Right lobe of liver (tissue), 4 donors: ENCODE data around the gene PPCDC.

ENCODE experiments used
- POLR2A ChIP-seq: fragments of 450-650 bp; IDR thresholded peaks from one replicate; pipeline ENCODE4 v1.6.1; 2017; ENCODE audit warnings: antibody characterized with exemption, mild to moderate bottlenecking
- TF ChIP-seq, protein P1 (sequence below), 4 donors: fragments of 200-600 bp in 3 of 4; fragments of 450-650 bp in 1 of 4; IDR thresholded peaks; one replicate each; pipeline versions ENCODE4 v1.5.1 to v1.8.0; 2016 to 2022; ENCODE audit warnings: antibody characterized with exemption in 4 of 4, mild to moderate bottlenecking in 2 of 4
- donor health status: DM: no; HTN: no; CAD: no.
- donor health status: DM: no; HTN: no; CAD: no.
- donor health status: DM: no; HTN: yes; CAD: no.

DNA sequence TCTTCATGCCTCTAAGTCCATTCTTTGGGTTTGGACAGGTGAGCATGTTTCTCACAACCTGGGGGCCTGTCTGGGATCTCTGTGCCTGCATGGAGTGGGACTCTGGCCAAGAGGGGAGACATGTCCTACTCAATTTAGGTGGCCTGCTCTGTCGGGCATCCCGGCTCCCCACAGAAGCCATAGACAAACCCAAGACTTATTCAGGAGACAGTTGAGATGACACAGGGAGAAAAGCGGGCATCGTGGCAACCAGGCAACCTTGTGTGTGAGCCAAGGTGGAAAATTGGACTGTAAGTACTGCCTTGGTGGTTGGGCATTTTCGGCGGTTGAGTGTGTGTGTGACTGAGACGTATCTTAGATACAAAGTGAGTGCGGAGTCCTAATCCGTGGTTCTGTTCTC lies 40.5 kb downstream of the PPCDC start:
- TF ChIP-seq, protein P1, sequence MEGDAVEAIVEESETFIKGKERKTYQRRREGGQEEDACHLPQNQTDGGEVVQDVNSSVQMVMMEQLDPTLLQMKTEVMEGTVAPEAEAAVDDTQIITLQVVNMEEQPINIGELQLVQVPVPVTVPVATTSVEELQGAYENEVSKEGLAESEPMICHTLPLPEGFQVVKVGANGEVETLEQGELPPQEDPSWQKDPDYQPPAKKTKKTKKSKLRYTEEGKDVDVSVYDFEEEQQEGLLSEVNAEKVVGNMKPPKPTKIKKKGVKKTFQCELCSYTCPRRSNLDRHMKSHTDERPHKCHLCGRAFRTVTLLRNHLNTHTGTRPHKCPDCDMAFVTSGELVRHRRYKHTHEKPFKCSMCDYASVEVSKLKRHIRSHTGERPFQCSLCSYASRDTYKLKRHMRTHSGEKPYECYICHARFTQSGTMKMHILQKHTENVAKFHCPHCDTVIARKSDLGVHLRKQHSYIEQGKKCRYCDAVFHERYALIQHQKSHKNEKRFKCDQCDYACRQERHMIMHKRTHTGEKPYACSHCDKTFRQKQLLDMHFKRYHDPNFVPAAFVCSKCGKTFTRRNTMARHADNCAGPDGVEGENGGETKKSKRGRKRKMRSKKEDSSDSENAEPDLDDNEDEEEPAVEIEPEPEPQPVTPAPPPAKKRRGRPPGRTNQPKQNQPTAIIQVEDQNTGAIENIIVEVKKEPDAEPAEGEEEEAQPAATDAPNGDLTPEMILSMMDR (IDR thresholded peaks at IDR 0.05): no peak
- TF ChIP-seq POLR2A: no peak
